SK-N-SH (cell line): ENCODE results near the gene TIAM2. TPM values are rescaled to one million over a fixed set of nuclear protein-coding genes. Genes with fewer than 3 reads are reported as not detected.
A peak's percentile ranks its signal among the peaks of the same experiment; 100 is the strongest.

ENCODE experiments used
- CTCF ChIA-PET: fragments of 300-600, 350-600 bp; formaldehyde crosslinking; extraction: SDS; loops from one replicate; lab custom pipeline; 2021; lab: Yijun Ruan, JAX
- POLR2A ChIA-PET: fragments of 350-600 bp; sonication (Branson Sonifier 250); formaldehyde crosslinking; extraction: SDS; loops from one replicate; lab custom pipeline; 2020; ENCODE audit warnings: antibody characterized with exemption, inconsistent platforms; lab: Yijun Ruan, JAX
- DNase-seq: peaks from one replicate; pipeline ENCODE4 v3.0.0; 2012
- H2AFZ ChIP-seq: fragments of 200-600 bp; sonication (generic); 2 replicates; pipeline ENCODE4 v1.8.1; 2016; ENCODE audit warnings: antibody characterized with exemption, mild to moderate bottlenecking, low read depth
- H3F3A ChIP-seq: fragments of 200-600 bp; sonication (generic); replicated peaks from 2 replicates; pipeline ENCODE3; 2016; ENCODE audit warnings: antibody characterized with exemption, mild to moderate bottlenecking; ENCODE audit not compliant: insufficient read depth
- H3K27ac ChIP-seq, 2 experiments: fragments of 200-500 bp in 1 of 2; fragments of 200-600 bp in 1 of 2; sonication (Bioruptor generic) in 1 of 2; sonication (generic), shearing (Covaris generic) in 1 of 2; 2 replicates each; pipeline versions ENCODE4 v1.5.1 to v1.6.1; 2014 to 2016; ENCODE audit warnings: low read depth in 2 of 2, inconsistent platforms in 1 of 2, low read length in 1 of 2, mild to moderate bottlenecking in 1 of 2, mixed read lengths in 1 of 2
- H3K27me3 ChIP-seq: fragments of 200-600 bp; sonication (generic), shearing (Covaris generic); 2 replicates; pipeline ENCODE4 v1.6.1; 2016; ENCODE audit warnings: mixed run types; ENCODE audit not compliant: insufficient read depth
- H3K36me3 ChIP-seq, 2 experiments: fragments of 200-500 bp in 1 of 2; fragments of 200-600 bp in 1 of 2; sonication (Bioruptor generic) in 1 of 2; sonication (generic) in 1 of 2; replicated peaks in 1 of 2; 2 replicates each; pipeline versions ENCODE3 to v1.5.1; 2014 to 2016; ENCODE audit warnings: low read length in 1 of 2, mild to moderate bottlenecking in 1 of 2; ENCODE audit not compliant: insufficient read depth in 2 of 2, control insufficient read depth in 1 of 2
- H3K4me1 ChIP-seq, 2 experiments: fragments of 200-500 bp in 1 of 2; fragments of 200-600 bp in 1 of 2; sonication (Bioruptor generic) in 1 of 2; sonication (generic), shearing (Covaris generic) in 1 of 2; 2 replicates each; pipeline versions ENCODE4 v1.5.1 to v1.6.1; 2014 to 2016; ENCODE audit warnings: low read depth in 1 of 2, low read length in 1 of 2, mixed run types in 1 of 2; ENCODE audit not compliant: insufficient read depth in 2 of 2, control insufficient read depth in 1 of 2
- H3K4me2 ChIP-seq: fragments of 200-600 bp; sonication (generic), shearing (Covaris generic); 2 replicates; pipeline ENCODE4 v1.6.1; 2017; ENCODE audit warnings: mixed run types
- H3K4me3 ChIP-seq, 2 experiments: fragments of 200-500 bp in 1 of 2; fragments of 200-600 bp in 1 of 2; sonication (Bioruptor generic) in 1 of 2; sonication (generic), shearing (Covaris generic) in 1 of 2; 2 replicates each; pipeline versions ENCODE4 v1.5.1 to v1.8.1; 2014 to 2016; ENCODE audit warnings: low read depth in 2 of 2, inconsistent platforms in 1 of 2, low read length in 1 of 2, mild to moderate bottlenecking in 1 of 2, mixed read lengths in 1 of 2, moderate library complexity in 1 of 2
- H3K79me2 ChIP-seq: fragments of 200-600 bp; sonication (generic); 2 replicates; pipeline ENCODE4 v1.8.1; 2017; ENCODE audit warnings: mild to moderate bottlenecking; ENCODE audit not compliant: insufficient read depth
- H3K9ac ChIP-seq: fragments of 200-600 bp; sonication (generic); 2 replicates; pipeline ENCODE4 v1.6.1; 2017; ENCODE audit warnings: mixed run types
- H3K9me2 ChIP-seq: fragments of 200-600 bp; sonication (generic); 2 replicates; pipeline ENCODE4 v1.6.1; 2017; ENCODE audit warnings: mixed run types
- H3K9me3 ChIP-seq: fragments of 200-600 bp; sonication (generic); 2 replicates; pipeline ENCODE4 v1.6.1; 2017; ENCODE audit warnings: mixed run types, mild to moderate bottlenecking, moderate library complexity
- H4K20me1 ChIP-seq: fragments of 200-600 bp; sonication (generic); 2 replicates; pipeline ENCODE4 v1.6.1; 2017; ENCODE audit warnings: mild to moderate bottlenecking, mixed run types; ENCODE audit not compliant: insufficient read depth
- EP300 ChIP-seq, 2 experiments: IDR thresholded peaks; 2 replicates each; pipeline versions ENCODE4 v1.4.0 to v1.6.1; 2012; ENCODE audit warnings: borderline replicate concordance in 1 of 2, low read depth in 1 of 2, low read length in 1 of 2
- FOSL2 ChIP-seq: IDR thresholded peaks from 2 replicates; pipeline ENCODE4 v1.4.0; 2012; ENCODE audit warnings: low read depth, mild to moderate bottlenecking, moderate library complexity, borderline replicate concordance
- FOXJ3 ChIP-seq: sonication (generic); formaldehyde crosslinking; IDR thresholded peaks from 2 replicates; pipeline ENCODE4 v1.5.1; 2020; ENCODE audit warnings: mild to moderate bottlenecking, missing genetic modification reagents
- GATA2 ChIP-seq: sonication (generic); formaldehyde crosslinking; IDR thresholded peaks from 2 replicates; pipeline ENCODE4 v1.5.0; 2020; ENCODE audit warnings: mild to moderate bottlenecking, missing genetic modification reagents
- JUND ChIP-seq: IDR thresholded peaks from 2 replicates; pipeline ENCODE4 v1.4.0; 2012
- MEF2A ChIP-seq: IDR thresholded peaks from 2 replicates; pipeline ENCODE4 v1.4.0; 2012; ENCODE audit warnings: low read depth, borderline replicate concordance
- NFIC ChIP-seq: IDR thresholded peaks from 2 replicates; pipeline ENCODE4 v1.4.0; 2012; ENCODE audit warnings: borderline replicate concordance
- NRF1 ChIP-seq: IDR thresholded peaks from 2 replicates; pipeline ENCODE4 v1.6.1; 2012; ENCODE audit warnings: low read depth, mild to moderate bottlenecking, low read length
- POLR2AphosphoS5 ChIP-seq: IDR thresholded peaks from 2 replicates; pipeline ENCODE4 v1.6.1; 2012; ENCODE audit warnings: low read depth, low read length
- RXRA ChIP-seq: IDR thresholded peaks from 2 replicates; pipeline ENCODE4 v1.4.0; 2012; ENCODE audit warnings: low read depth, mild to moderate bottlenecking, borderline replicate concordance
- SIN3A ChIP-seq: IDR thresholded peaks from 2 replicates; pipeline ENCODE4 v1.6.1; 2012; ENCODE audit warnings: low read depth, mild to moderate bottlenecking, low read length, moderate library complexity, borderline replicate concordance
- SMC3 ChIP-seq: IDR thresholded peaks from 2 replicates; pipeline ENCODE4 v1.6.1; 2012; ENCODE audit warnings: low read depth, low read length, improper control_type of control experiment
- TCF12 ChIP-seq: IDR thresholded peaks from 2 replicates; pipeline ENCODE4 v1.4.0; 2012
- TEAD4 ChIP-seq: IDR thresholded peaks from 2 replicates; pipeline ENCODE4 v1.4.0; 2012; ENCODE audit warnings: mild to moderate bottlenecking, borderline replicate concordance; ENCODE audit not compliant: insufficient read depth
- WGBS: methylation state at CpG from one replicate; pipeline ENCODE4 v1.1.6; 2017; ENCODE audit warnings: low lambda C conversion rate; 5-methylcytosine and 5-hydroxymethylcytosine counted together
- polyA plus RNA-seq, 3 experiments: library from polyadenylated mRNA; depleted of rRNA; stranded (reverse); fragments of >200 nt; gene quantifications; 2 replicates each; pipeline ENCODE4 v1.2.3, GENCODE V29; 2012
- TF ChIP-seq, protein P1 (sequence below): IDR thresholded peaks from 2 replicates; pipeline ENCODE4 v1.4.0; 2012; ENCODE audit warnings: low read depth, borderline replicate concordance
- TF ChIP-seq, protein P2 (sequence below): IDR thresholded peaks from 2 replicates; pipeline ENCODE4 v1.4.0; 2012; ENCODE audit warnings: low read depth
- TF ChIP-seq, protein P3 (sequence below): IDR thresholded peaks from 2 replicates; pipeline ENCODE4; 2012
- TF ChIP-seq, protein P4 (sequence below): fragments of 200-600 bp; sonication (generic); IDR thresholded peaks from 2 replicates; pipeline ENCODE4 v1.6.1; 2017; ENCODE audit warnings: antibody characterized with exemption, mild to moderate bottlenecking, moderate library complexity
- TF ChIP-seq, protein P5 (sequence below): IDR thresholded peaks from 2 replicates; pipeline ENCODE4 v1.6.1; 2012; ENCODE audit warnings: mild to moderate bottlenecking, low read depth, low read length, moderate library complexity

TIAM2 gene
- polyA plus RNA-seq, 1 of the 3 experiments (the other 2 are of a cell fraction) = 13.6 TPM

DNA sequence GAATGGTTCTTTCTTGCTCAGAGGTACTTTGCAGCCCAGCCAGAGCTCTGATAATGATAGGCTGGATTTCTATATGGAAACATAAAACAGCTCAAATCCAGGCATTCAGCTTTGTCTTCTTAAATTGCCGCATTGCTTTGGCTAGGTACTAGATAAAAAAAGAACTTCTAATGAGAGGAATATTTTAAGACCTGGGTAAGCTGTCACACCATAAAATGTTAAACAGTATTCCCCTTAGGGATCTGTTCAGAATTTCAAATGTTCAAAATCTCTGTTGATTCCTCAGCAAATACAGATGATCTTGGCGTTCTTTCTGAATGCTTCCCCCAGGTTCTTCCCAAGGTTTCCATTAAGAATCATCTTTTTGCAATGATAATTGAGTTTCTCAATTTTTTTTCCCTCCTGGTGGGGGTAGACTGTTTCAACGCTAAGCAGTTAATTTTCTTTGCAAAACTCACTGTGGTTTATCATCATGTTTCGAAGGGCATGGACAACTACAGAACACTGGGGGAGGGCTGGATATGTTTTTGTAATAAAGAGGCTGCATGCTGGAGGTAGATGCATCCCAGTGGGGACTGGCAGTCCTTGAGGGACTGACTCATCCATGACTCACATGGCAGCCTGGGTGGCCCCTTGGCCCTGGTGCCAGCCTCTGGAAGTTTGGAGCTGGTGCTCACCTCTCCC, 31.0 kb downstream of the TIAM2 start:
- Histone ChIP-seq H3F3A (peaks cover 23% of the 10 kb centered on the region), H3K4me3 (no peak overlapping the region), H3K79me2 (peaks cover 3% of the 10 kb centered on the region; the same call in 1 of the 2 replicates), H3K27me3 (no peaks in the 10 kb centered on the region), H3K27ac (peak overlapping the region; percentile 39 to 79; a peak in 3 of 4 replicates), H3K9ac (peak overlapping the region; percentile 17; the same call in 1 of the 2 replicates), H3K9me2 (no peaks in the 10 kb centered on the region), H3K4me1 (no peaks in the 10 kb centered on the region; a peak in 1 of 4 replicates), H2AFZ (peak overlapping the region; percentile 73; the same call in 1 of the 2 replicates), H3K4me2 (peak overlapping the region; percentile 65; the same call in 1 of the 2 replicates), H3K36me3 (no peaks in the 10 kb centered on the region), H4K20me1 (no peaks in the 10 kb centered on the region), H3K9me3 (no peaks in the 10 kb centered on the region)
- 24% methylated on average over 4 of the region's 4 CpGs for WGBS
- POLR2A ChIA-PET = no interaction called here
- DNase-seq = no peak
- TF ChIP-seq RXRA = peak; percentile 92
- TF ChIP-seq MEF2A = peak; percentile 7; the same call in 1 of the 2 replicates
- TF ChIP-seq, protein P1, sequence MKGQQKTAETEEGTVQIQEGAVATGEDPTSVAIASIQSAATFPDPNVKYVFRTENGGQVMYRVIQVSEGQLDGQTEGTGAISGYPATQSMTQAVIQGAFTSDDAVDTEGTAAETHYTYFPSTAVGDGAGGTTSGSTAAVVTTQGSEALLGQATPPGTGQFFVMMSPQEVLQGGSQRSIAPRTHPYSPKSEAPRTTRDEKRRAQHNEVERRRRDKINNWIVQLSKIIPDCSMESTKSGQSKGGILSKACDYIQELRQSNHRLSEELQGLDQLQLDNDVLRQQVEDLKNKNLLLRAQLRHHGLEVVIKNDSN = peak; percentile 7; the same call in 1 of the 2 replicates
- TF ChIP-seq, protein P2, sequence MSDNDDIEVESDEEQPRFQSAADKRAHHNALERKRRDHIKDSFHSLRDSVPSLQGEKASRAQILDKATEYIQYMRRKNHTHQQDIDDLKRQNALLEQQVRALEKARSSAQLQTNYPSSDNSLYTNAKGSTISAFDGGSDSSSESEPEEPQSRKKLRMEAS = peak; percentile 73; the same call in 1 of the 2 replicates
- peak; percentile 99 for TF ChIP-seq FOSL2
- TF ChIP-seq TCF12 = peak; percentile 88
- TF ChIP-seq NRF1 = no peak
- TF ChIP-seq FOXJ3 = no peak
- 0 out of 2 replicates have a peak, but pooled peaks have one; percentile 42 for TF ChIP-seq SIN3A
- TF ChIP-seq, protein P3, sequence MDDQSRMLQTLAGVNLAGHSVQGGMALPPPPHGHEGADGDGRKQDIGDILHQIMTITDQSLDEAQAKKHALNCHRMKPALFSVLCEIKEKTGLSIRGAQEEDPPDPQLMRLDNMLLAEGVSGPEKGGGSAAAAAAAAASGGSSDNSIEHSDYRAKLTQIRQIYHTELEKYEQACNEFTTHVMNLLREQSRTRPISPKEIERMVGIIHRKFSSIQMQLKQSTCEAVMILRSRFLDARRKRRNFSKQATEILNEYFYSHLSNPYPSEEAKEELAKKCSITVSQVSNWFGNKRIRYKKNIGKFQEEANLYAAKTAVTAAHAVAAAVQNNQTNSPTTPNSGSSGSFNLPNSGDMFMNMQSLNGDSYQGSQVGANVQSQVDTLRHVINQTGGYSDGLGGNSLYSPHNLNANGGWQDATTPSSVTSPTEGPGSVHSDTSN = peak; percentile 68
- TF ChIP-seq GATA2 (CRISPR knock-in tag) = no peak
- peak; percentile 46; the same call in 1 of the 2 replicates for TF ChIP-seq POLR2AphosphoS5
- TF ChIP-seq SMC3 = no peak
- peak; percentile 87 for TF ChIP-seq NFIC
- peak; percentile 54; the same call in 1 of the 2 replicates for TF ChIP-seq TEAD4
- TF ChIP-seq EP300 (IDR thresholded peaks at IDR 0.05; ENCODE audit: borderline replicate concordance in 1 of 2, low read depth in 1 of 2, low read length in 1 of 2) = peak in 1 of 2 experiments; percentile 87; a peak in 2 of 4 replicates
- TF ChIP-seq, protein P4, sequence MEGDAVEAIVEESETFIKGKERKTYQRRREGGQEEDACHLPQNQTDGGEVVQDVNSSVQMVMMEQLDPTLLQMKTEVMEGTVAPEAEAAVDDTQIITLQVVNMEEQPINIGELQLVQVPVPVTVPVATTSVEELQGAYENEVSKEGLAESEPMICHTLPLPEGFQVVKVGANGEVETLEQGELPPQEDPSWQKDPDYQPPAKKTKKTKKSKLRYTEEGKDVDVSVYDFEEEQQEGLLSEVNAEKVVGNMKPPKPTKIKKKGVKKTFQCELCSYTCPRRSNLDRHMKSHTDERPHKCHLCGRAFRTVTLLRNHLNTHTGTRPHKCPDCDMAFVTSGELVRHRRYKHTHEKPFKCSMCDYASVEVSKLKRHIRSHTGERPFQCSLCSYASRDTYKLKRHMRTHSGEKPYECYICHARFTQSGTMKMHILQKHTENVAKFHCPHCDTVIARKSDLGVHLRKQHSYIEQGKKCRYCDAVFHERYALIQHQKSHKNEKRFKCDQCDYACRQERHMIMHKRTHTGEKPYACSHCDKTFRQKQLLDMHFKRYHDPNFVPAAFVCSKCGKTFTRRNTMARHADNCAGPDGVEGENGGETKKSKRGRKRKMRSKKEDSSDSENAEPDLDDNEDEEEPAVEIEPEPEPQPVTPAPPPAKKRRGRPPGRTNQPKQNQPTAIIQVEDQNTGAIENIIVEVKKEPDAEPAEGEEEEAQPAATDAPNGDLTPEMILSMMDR = no peak
- TF ChIP-seq, protein P5, sequence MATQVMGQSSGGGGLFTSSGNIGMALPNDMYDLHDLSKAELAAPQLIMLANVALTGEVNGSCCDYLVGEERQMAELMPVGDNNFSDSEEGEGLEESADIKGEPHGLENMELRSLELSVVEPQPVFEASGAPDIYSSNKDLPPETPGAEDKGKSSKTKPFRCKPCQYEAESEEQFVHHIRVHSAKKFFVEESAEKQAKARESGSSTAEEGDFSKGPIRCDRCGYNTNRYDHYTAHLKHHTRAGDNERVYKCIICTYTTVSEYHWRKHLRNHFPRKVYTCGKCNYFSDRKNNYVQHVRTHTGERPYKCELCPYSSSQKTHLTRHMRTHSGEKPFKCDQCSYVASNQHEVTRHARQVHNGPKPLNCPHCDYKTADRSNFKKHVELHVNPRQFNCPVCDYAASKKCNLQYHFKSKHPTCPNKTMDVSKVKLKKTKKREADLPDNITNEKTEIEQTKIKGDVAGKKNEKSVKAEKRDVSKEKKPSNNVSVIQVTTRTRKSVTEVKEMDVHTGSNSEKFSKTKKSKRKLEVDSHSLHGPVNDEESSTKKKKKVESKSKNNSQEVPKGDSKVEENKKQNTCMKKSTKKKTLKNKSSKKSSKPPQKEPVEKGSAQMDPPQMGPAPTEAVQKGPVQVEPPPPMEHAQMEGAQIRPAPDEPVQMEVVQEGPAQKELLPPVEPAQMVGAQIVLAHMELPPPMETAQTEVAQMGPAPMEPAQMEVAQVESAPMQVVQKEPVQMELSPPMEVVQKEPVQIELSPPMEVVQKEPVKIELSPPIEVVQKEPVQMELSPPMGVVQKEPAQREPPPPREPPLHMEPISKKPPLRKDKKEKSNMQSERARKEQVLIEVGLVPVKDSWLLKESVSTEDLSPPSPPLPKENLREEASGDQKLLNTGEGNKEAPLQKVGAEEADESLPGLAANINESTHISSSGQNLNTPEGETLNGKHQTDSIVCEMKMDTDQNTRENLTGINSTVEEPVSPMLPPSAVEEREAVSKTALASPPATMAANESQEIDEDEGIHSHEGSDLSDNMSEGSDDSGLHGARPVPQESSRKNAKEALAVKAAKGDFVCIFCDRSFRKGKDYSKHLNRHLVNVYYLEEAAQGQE = 0 out of 2 replicates have a peak, but pooled peaks have one; percentile 13
- TF ChIP-seq JUND = peak; percentile 97
- CTCF ChIA-PET = no interaction called here
